Measurements from ENCODE around the gene RASSF5.

RASSF5 gene

GRCh38 chr1:206554211-206554610 lies 46.9 kb downstream of the RASSF5 start:
- no peak for DNase-seq

- no peak for DNase-seq
These were observed 47.6 kb downstream of the RASSF5 start for GRCh38 chr1:206554701-206555472.

DNA sequence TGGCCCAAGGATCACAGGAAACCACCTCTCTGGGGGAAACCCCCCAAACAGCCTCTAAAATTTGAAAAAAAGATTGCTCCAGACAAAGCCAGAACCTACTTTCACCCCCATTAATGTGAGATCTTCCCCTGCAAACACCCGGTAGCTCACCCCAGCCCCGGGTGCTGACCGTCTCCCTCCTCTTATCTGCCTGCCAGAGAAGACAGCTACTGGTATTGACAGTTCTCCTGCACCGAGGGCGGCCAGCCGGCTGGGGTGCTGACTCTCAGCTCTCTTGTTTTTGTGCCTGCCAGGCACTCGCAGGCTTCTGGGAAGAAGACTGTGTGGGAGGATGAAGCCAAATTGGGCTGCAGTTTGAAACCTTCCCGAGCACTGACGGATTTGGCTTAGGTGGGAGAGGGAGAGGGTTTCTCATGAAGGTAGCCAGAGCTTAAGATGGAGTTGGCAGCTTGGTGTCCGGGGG lies 48.2 kb downstream of the RASSF5 start:
- DNase-seq = peak; percentile 54

DNA sequence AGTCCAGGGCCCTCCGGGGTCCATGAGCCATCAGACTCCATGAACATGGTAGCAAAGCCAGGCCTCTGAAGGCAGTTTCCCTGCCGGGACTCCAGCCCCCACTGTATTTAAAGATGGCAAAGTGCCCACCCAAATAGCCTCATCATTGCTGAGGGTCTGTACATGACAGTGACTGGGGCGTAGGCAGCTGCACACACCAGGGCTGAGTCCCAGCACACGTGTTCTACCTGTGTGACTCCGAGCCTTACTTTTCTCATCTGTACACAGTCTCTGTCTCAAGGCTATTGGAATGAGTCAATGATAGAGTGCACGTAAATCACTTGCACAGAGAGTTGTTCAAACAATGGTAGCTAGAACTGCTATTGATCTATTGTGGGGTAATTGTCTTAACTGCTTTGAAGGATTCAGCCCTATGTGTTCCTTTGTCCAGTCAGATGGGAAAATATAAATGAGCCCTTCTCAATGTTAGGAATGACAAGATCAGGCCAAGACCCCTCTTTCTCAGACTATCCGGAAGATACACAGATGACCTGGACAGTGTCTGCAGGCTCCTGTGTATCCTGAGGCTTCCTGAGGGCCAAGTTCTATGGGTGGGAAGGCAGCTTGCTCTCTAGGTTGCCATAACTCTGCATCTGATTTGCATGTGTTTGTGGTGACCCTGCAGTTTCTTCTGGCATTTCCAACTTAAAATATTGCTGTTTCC lies 48.9 kb downstream of the RASSF5 start:
- peak; percentile 58 for DNase-seq

DNA sequence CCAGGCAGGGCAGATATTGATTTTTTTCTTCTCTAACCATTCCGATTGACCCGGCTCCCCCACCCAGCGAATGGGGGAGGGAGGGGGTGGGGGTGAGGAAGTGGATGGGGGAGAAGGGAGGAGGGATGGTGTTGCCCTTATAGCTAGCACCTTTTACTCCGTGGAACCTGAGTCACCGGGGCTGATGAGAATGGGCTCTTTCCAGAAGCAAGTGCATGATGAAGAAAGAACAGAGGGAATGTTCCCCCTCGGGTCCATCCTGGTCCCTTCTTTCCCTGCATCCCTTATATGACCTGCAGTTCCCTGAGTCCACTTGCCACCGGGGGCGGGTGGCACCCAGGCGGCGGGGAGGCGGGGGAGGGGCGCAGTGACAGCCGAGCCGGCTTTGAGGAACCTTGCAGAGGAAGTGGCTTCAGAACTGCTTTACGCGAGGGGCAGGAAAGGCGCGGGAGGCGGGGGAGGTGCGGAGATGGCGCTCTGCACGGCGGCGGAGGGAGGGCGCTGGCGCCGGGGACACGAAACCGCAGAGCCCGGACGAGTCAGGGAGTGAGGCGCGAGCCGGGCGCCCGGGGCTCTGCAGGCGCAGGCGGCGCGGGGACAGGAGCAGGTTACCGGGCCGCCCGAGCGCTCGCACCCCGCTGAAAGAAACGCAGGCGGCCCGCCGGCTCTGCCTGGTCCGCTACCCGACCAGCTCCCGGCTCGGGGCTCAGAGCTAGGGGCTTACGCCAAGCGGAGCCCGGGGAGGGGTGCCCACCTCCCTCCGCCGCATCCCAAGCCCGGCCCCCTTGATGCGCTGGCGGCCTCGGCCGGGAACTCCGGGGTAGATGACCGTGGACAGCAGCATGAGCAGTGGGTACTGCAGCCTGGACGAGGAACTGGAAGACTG lies 49.7 kb downstream of the RASSF5 start:
- peak; percentile 89 for DNase-seq

GRCh38 chr1:206557636-206558473 lies 50.5 kb downstream of the RASSF5 start:
- peak; percentile 41 for DNase-seq

GRCh38 chr1:206558794-206559671 lies 51.7 kb downstream of the RASSF5 start:
- no peak for DNase-seq

DNA sequence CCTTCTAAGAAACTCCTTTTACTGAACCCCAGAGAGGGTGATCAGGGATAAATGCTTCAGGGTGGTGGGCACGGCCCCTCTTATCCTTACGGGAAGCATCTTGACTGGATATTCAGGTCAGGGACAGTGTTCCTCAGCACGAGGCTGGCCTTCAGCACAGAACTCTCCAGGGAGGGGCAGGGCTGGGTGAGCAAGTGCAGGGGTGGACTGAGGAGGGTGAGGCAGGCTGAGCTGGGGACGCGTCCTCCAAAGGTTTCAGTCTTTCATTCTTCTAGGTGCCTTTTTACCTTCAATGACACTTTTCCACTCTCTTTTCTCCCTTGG lies 52.3 kb downstream of the RASSF5 start:
- no peak for DNase-seq

DNA sequence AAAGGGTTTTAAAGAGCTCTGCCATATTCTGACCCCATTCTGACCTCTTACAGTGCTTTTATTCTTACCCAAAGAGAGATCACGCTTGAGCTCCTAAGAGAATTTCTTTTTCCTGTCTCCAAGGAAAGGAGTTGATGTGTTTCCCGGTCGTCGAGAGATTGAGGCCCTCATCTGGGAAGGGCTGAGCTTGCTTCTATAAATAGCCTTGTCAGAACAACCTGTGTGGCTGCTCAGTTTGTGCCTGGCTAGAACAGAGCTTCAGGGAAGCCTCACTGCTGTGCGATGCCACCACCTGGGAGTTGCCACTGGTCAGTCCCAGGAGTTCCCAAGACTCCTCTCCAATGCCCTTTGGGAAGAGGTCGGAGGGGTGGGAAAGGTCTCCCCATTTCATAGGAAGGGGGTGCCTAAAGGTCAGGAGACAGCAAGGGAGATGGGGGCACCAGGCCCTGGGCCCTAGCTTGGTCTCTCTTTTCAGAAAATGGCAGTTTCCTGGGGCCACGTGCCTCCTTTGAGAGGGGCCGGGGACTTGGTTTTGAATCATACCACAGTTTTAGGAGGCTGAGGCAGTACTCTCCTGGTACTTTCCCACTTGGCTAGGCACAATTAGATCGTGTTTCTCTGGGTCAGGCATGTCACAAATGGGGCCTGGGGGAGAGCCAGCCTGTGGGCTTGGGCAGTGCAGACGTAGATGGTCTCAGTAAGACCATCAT lies 52.8 kb downstream of the RASSF5 start:
- DNase-seq = peak; percentile 55

DNA sequence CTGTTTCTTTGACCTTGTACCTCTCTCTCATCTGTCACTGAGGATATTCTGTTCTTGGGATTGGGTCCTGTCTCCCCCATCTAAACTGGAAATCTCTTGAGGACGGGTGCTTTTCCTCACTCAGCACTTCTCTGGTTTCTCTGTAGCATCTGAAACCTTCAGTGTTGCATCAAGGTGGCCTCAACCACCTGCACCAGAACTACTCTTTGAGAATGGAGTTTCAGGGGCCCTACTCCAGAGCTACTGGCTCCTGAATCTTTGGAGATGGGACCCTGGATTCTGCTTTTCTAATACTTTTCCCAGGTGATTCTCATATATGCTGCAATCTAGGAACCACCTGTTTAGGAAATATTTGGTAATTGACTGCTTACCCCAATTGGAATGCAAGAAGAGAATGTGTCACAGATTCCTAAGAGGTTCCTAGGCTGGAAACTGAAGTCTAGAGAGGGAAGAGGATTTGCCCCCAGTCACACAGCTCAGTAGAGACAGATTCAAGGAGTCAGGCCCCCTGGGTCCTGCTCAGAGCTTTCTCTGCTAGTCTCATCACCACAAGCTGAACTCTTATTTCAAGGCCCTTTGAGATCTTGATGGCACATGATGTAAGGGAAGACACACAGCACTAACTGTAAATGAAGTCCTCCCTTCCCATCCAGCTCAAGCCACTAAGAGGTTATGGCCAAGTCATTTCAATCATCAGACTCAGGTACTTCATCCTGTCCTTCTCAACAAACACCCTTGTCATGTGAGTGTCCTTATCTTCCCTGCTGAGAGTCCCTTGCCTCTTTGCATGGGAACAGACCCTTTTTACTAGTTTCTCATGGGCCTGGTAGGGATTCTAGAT lies 56.3 kb downstream of the RASSF5 start:
- no peak for DNase-seq

- no peak for DNase-seq
These were observed 58.7 kb downstream of the RASSF5 start for GRCh38 chr1:206565995-206566394.

DNA sequence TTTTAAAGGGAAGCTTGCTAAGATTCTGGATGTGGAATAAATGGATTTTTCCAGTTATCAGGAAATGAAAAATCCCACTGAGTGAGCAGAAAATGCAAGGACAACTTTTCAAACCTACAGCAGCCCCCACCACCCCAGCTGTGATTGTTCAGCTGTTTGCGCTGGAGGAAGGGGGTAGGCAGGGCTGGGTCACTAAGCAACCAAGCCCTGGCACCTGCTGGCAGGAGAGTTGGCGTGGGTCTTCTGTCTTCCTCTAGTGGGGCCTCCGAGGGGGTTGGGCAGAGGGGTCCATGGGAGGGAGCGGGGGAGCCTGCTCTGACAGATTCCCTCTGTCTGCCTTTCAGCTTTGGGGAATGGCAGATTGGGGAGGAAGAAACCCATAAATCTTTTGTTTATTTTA lies 59.7 kb downstream of the RASSF5 start:
- no peak for DNase-seq

GRCh38 chr1:206568256-206568655 lies 60.9 kb downstream of the RASSF5 start:
- DNase-seq = no peak

DNA sequence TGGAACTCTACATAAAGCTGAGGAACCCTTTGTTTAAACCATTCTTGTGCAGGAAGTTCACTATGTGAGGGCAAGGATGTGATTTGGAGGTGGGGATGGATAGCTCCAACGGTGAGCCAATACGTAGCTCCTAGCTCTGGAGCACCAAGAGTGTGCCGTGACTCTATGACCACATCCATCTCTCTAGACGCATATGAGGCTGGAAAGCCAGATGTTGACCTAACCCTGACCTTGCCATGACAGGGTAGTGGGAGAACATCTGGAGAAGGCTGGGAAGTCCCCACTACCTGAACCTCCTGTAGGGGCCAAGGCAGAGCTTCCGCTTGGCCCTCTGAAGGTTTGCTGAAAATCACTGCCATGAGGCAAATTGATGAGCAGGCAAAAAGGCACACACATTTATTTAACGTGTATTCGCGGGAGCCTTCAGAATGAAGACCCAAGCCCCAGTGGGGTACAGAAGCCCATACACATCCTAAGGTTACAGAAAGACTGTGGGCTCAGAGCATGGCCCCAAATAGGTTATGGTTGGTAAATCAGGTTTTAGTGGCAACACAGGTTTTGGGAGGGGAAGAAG lies 61.5 kb downstream of the RASSF5 start:
- no peak for DNase-seq

DNA sequence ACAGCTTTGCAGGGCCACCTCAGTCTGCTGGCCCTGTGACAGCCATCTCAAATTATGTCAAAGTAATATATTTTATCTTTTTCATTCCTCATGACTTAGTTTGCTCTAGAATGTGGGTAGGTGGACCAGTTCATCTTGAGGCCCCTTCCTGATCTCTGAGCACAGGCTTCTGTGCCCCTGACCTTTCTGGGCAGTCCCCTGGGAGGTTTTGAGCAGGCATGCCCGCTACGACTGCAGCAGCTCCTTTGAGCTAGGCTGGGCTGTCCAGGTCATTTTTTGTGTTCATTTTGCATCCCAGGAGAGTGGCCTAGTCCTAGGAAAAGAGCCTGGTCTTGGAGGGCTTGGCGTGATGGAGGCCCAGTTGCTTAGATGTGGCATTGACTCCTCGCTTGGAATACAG lies 62.2 kb downstream of the RASSF5 start:
- no peak for DNase-seq

DNA sequence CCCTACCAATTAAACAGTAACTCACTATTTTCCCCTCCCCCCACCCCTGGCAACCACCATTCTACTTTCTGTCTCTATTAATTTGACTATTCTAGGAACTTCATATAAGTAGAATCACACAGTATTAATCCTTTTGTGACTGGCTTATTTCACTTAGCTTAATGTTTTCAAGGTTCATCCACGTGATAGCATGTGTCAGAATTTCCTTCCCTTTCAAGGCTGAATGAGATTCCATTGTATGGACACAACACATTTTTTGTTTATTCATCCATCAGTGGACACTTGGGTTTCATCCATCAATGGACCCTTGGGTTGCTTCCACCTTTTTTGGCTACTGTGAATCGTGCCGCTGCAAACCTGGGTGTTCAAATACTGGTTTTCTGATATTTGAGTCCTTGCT lies 63.2 kb downstream of the RASSF5 start:
- no peak for DNase-seq

DNA sequence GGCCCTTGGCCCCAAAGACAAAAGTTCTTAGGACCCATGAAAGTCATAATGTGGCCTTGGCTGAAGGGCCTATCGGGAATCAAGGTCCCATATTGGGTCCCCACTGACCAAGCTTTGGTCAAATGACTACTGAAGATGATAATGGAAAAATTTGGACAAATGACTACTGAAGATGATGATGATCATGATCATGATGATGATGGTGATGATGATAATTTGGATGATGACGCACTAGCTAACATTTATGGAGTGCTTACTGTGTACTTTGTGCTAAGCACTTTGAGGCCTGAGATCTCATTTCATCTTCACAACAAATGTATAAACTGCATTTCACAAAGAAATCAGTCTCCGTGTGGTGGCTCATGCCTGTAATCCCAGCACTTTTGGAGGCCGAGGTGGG lies 65.5 kb downstream of the RASSF5 start:
- no peak for DNase-seq

GRCh38 chr1:206573319-206573718 lies 66.0 kb downstream of the RASSF5 start:
- no peak for DNase-seq

DNA sequence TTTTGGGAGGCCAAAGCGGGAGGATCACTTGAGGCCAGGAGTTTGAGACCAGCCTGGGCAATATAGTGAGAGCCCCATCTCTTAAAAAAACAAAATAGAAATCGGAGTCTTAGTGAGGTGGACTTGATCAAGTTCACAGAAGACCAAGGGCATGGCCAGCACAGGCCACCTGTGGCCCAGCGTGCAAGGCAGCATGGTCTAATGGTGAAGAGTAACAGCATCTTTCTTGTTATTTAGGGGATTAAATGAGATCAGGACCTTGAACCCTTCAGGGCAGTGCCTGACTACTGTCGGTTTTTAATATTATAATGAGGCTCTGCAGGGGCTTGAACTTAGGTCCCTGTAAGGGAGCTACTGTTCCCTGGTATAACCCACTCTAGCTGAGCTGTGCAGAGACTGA lies 66.4 kb downstream of the RASSF5 start:
- no peak for DNase-seq

Measured in stimulated activated CD4-positive, alpha-beta T cell treated with anti-CD3 and anti-CD28 coated beads, Interleukin-1b, Interleukin-23, amount 100 ng/mL, for 48 hours (primary cell).